Stimulated activated CD8-positive, alpha-beta memory T cell treated with anti-CD3 and anti-CD28 coated beads, Interleukin-2, amount 100 ng/mL, for 1 hour (primary cell): ENCODE measurements around the gene PCDHGA1.

Source experiments
- DNase-seq, 2 donors: peaks; one replicate each; pipeline ENCODE4 v3.0.0-alpha.2; 2020; ENCODE audit warnings: low read depth in 2 of 2

PCDHGA1 gene

GRCh38 chr5:141512911-141513626 lies 182.8 kb downstream of the PCDHGA1 start:
- DNase-seq = no peak

DNA sequence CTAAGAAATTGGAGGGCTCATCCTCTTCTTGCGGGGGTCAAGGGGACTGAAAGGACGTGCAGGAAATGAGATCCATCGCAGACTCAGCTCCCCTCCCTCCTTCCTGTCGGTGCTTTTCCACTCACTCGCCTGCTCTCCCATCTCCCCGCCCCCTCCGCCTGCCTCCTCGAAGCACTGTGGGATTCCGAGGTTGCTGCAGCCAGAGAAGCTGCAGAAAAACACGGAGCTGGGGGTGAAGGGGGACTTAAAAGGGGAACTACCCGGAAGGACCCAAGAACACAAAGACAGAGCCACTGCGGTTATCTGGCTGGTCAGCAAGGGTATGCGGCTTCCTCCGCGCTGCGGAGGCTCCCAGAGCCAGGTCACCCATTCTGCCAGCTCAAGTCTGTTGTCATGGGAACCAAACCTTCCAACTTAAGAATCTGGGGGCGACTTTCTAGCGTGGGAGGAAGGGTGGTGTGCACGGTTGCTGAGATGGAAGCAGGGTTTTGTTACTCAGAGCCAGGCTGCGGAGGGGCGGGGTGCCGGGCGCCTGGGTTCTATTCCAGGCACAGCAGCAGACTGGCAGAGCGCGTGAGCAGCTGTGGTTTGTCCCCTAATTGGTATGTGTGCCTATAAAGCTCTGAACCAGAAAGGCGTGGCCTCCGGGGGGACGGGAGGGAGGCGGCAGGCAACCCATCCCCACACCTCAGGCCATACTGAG lies 183.5 kb downstream of the PCDHGA1 start:
- DNase-seq = peak in 1 of 2 donors; percentile 35

DNA sequence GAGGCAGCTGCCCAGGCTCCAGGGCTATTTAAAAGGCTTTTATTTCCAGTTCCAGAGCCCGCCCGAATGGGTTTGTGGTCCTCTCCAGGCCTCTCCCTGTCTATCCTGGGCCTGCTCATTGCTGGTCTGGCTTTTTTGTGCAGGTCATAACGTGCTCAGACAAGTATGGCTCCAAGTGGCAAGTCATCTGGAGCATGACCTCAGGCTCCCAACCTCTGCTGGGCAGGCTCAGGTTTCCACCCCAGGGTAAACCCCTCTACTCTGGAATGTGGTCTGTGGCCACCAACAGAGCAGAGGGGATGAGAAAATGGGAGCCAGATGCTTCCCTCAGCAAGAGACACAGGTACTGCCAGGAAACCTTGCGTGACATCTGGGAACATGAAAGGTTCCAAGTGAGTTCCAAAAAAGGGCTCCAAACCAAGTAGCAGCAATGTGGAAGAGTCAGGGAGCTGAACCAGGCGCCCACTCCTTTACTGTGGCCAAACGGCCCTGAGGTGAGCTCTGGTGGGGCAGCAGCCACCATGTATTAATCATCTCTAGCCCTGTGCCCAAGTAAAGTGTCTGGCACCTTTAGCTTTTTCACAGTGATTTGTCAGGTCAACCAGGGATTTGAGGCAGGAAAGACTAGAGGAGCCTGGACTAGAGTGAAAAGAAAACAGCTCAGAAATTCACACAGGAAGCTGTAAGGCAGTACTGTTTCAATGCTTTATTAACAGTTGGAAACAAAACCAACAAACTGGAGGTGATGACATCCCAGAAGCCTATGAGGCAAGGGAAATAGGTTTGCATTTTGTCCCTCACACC lies 184.2 kb downstream of the PCDHGA1 start:
- DNase-seq = no peak

DNA sequence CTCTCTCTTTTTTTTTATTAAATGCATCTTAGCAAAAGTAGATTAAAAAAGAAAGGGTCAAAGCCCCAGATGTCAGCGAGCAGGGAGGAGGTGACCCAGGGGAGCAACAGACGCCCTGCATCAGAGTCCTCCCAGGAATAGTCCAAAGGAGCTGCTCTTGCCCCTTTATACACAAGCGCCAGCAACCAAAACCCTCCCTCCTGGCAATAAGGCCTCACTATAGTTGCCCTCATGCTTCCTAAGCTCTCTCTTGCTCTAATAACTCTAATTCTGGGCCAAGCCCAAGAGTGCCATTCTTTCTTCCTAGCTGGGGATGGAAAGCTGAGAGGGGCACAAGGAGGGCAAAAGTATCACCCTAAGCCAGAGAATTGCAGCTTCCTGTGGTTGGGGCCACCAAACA lies 184.8 kb downstream of the PCDHGA1 start:
- no peak for DNase-seq

- no peak for DNase-seq
Measured at GRCh38 chr5:141515946-141516671, 185.8 kb downstream of the PCDHGA1 start.

DNA sequence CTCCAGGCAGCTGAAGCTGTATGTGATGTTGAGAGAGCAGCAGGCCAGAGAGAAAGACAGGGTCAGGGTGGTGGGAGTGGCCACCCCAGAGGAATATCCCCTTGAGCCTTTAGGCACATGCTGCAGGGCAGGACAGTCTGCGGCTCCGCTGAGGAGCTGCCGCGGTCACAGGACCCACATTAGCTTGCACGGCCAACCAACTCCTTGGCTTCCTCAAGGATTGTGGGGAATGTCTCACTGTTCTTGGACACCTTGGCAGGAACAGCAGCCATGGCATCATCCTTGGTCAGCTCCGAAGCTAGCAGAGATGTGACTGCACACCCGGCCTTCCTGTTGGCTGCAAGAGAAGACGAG lies 186.3 kb downstream of the PCDHGA1 start:
- DNase-seq = no peak

- no peak for DNase-seq
Measured at GRCh38 chr5:141517312-141517711, 187.0 kb downstream of the PCDHGA1 start.

- DNase-seq = no peak
Measured at GRCh38 chr5:141517880-141518617, 187.7 kb downstream of the PCDHGA1 start.

DNA sequence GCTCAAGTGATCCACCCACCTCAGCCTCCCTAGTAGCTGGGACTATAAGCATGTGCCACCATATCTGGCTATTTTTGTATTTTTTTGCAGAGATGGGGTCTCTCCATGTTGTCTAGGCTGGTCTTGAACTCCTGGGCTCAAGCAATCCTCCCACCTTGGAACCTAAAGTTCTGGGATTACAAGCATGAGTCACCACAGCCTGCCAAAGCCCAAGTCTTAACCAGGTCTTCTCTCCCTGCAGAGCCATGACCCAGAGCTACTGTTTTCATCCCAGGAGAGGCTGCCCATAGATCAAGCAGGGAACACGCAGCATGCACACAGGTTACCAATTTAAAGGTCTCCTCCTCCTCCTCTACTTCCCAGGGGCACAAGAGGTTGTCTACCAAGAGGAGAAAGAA lies 188.3 kb downstream of the PCDHGA1 start:
- no peak for DNase-seq

- no peak for DNase-seq
Measured at GRCh38 chr5:141519605-141520565, 189.6 kb downstream of the PCDHGA1 start.

DNA sequence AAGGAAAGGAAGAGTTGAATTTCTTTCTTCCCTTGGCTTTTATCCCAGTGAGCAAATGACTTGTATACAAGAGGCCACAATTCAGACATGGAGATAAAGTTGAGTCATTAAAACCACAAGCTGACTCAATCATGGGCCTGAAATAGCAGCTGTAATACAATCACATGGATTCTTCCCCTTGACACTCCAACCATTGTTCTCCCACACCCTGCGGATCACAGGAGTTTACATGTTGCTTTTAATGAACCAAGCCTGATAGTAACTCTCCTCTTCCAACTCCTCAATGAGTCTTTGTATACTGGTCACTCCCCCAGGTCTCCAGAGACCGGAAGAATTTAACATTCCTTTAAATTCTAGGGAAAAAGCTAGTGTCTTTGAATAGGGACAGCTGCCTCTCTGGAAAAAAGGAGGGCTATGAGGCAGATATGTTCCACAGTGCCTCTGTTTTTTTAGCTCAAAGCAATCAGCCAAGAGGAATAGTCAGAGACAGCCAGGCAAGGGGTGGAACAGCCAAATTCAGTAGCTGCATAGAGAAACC lies 191.0 kb downstream of the PCDHGA1 start:
- DNase-seq = no peak

GRCh38 chr5:141522301-141522700 lies 192.0 kb downstream of the PCDHGA1 start:
- no peak for DNase-seq

- DNase-seq = no peak
Measured at GRCh38 chr5:141523991-141524390, 193.7 kb downstream of the PCDHGA1 start.

GRCh38 chr5:141524604-141525597 lies 194.6 kb downstream of the PCDHGA1 start:
- no peak for DNase-seq

GRCh38 chr5:141525653-141526052 lies 195.3 kb downstream of the PCDHGA1 start:
- DNase-seq = no peak

DNA sequence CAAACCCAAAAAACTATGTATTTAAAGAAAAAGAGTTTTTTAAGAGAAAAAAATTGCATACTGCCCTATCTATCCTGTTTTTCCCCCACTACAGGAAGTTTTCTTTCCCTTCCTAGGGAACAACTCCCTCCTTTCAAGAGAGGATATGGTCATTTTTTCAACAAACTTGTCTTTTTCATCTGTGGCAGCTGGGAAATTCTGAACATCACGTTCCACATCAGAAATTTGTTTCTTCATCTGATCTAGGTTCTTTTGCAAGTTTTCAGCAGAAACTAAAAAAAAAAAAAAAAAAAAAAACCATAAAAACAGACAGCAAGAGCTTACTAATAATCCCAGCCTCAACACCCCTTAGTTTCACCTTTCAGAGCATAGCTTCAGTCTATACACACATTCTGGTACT lies 197.1 kb downstream of the PCDHGA1 start:
- DNase-seq = no peak

- no peak for DNase-seq
Measured at GRCh38 chr5:141528291-141528984, 198.1 kb downstream of the PCDHGA1 start.

GRCh38 chr5:141529002-141529401 lies 198.7 kb downstream of the PCDHGA1 start:
- no peak for DNase-seq
